NOMO-1 treated with DMSO at 0.1 percent for 48 hours (cell line): Measurements from ENCODE around the gene TMEM184A.

Experiments
- DNase-seq: peaks from one replicate; lab custom pipeline; 2025; ENCODE audit not compliant: unreplicated experiment; lab: John Stamatoyannopoulos, UW

TMEM184A gene

DNA sequence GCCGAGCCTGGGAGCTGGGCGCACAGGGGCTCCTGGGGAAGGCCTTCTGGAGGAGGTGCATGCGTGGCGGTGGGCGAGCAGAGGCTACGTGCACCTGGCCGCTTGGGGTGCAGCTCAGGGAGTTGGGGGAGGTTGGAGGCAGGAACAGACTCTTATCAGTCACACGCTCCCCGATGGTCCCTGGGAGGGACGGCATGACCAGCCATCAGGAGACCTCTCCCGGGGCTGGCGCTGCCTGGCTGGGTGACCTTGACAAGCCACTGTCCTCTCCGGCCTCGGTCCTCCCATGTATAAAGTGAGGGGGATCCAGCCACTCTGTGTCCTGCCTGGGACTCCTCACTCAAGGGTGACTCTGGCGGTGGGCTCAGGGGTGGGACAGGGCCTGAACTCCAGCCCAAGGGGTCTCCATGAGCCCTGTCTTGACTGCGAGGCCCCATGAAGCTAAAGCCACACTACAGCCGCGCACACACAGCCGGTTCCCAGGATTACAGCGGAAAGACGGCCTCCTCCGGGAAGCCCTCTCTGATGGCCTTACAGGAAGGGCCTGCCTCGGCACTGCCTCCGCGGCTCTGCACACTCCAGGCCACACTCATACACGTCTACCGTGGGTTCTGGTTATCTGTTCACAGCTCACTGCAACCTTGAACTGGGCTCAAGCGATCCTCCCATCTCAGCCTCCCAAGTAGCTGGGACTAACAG lies 2.3 kb downstream of the TMEM184A start:
- no peak for DNase-seq

DNA sequence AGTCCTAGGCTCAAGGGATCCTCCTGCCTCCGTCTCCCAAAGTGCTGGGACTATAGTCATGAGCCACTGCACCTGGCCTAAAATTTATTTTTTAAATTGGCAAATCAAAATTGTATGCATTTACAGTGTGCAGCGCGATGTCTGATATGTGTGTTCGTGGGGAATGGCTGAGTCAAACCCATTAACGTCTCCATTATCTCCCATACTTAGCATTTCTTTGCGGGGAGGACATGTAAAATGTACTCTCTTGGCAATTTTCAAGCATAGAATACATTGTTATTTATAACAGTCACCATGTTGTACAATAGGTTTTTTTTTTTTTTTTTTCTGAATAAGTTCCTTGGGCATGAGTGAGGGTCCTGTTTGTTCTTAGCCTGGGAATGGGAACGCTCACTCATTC lies 3.8 kb downstream of the TMEM184A start:
- DNase-seq = no peak

- no peak for DNase-seq
These were observed 5.2 kb downstream of the TMEM184A start for GRCh38 chr7:1550846-1551155.

GRCh38 chr7:1550005-1550845 lies 5.8 kb downstream of the TMEM184A start:
- DNase-seq = no peak

GRCh38 chr7:1549357-1550004 lies 6.5 kb downstream of the TMEM184A start:
- DNase-seq = no peak

GRCh38 chr7:1548944-1549343 lies 7.1 kb downstream of the TMEM184A start:
- DNase-seq = no peak

- DNase-seq = peak; percentile 58
These were observed 7.6 kb downstream of the TMEM184A start for GRCh38 chr7:1548438-1548831.

DNA sequence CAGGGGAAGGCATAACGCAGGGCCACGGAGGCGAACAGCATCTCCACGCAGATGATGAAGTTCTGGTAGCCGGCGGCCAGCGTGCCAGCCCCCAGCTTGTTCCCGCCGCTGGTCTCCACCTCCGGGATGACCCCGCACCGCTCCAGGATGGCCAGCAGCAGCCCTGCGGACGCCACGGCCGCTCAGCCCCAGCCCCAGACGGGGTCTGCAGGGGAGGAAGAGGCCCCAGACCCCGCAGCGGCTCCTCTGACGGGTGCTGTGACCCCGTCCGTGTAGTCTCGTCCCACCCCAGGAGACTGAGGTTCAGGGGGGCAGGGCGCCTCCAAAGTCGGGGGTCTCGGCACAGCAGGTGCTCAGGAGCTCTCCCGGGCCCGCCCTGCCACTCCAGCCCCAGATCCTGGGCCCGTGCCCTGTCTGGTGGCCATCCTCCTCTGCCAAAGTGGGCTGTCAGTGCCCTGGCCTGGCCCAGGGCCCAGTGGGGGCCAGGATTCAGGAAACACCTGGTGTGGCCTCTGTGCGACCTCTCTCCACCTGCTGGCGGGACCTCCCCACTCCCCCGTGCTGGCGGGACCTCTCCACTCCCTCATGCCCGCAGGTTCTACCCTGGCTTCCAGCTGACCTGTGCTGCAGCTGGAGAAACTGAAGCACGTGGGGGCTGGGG lies 8.1 kb downstream of the TMEM184A start:
- no peak for DNase-seq

DNA sequence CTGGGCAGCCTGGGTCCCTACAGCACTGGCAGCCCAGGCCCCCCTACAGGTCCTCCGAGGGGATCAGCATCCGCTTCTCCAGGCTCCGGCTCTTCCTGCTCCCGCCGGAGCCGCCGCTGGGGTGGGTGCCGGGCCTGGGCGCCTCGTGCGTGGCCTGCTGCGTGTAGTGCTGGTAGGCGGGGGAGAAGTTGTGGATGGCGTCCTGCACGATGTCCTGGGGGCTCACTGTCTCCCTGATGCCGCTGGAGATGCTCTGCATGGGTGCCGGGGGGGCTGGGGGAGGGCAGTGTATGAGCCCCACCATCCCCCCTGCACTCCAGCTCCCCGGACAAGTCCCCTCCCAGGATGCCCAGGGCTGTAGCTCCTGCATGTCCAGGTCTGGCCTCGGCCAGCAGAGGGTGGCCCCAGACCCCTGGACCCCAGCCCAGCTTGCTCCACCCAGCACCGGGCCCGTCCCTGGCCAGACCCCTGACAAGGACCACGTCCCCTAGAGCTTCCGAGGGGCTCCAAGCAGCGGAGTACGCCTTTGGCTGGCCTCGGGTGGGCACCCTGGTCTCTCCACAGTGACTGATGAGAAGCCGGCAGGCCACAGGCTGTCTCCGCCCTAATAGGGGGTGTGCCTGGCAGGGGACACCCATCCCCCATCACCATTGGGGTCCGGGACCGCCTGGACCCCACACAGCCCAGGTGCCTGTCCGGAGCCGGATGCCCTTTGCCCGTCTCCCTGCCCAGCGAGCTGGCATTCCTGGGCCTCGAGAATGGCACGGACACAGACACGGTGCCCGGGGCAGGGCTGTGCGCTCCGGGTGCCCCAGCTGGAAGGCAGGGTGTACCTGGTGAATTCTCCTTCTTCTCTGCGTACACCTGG lies 8.9 kb downstream of the TMEM184A start:
- no peak for DNase-seq

DNA sequence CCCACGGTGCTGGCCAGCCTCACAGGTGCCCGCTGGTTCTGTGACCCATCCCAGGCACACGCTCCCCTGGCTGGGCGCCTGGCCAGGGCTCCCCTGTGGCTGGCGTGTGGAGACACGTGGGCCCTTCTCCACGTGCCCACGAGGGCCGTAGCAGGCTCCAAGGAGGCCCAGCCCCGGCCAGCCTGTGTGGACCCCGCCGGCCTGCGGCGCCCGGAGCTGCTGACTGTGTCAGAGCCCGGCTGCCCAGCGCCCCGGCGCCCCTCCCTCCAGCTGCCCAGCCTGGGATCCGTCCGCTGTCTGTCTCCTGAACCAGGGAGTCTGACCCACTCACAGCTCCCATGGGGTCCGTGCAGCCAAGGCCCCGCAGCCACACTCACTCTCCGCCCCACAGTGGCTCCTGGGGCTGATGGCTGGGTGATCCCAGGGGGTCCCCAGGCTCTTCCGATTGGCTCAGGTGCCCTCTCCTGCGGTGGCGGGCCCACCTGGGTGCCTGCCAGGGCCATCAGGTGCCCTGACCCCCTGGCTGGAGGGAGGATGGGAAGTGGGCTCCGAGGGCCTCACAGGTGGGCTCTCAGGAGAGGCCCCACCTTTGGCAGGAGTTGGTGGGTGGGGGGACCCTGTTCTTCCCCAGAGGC lies 9.6 kb downstream of the TMEM184A start:
- no peak for DNase-seq

- no peak for DNase-seq
These were observed 10.4 kb downstream of the TMEM184A start for GRCh38 chr7:1545417-1546246.

- no peak for DNase-seq
These were observed 11.0 kb downstream of the TMEM184A start for GRCh38 chr7:1544896-1545416.

DNA sequence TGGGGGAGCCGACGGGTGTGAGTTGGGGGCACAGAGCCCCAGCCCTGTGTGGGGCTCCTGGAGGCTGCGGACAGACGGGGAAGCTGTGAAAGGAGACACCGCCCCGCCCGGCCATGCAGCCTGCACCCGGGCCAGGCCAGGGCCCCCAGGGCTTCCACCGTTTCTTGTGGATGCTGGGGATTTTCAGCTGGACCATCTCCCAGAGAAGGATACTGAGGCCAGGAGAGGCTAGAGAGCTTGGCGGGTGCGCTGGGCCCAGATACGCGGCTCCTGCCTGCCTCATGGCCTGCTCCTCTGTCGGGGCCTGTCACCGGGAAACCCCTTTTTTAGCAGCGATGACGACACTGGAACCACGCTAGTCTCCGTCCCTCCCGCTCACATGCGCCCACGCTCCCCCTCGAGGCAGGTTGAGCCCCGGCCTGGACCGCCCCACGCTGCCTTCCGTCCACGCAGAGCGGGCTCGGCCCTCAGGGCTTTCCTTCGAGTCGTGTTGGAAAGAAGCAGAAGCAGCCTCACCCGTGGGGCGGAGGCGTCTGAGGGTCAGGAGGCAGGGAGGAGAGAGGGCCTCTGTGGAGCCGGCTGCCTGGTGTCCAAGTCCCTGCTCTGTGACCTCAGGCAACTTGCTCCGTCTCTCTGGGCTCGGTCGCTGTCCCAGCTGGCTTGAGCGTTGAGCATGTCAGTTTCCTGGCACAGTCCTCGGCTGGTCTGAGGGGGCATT lies 11.7 kb downstream of the TMEM184A start:
- DNase-seq = no peak

DNA sequence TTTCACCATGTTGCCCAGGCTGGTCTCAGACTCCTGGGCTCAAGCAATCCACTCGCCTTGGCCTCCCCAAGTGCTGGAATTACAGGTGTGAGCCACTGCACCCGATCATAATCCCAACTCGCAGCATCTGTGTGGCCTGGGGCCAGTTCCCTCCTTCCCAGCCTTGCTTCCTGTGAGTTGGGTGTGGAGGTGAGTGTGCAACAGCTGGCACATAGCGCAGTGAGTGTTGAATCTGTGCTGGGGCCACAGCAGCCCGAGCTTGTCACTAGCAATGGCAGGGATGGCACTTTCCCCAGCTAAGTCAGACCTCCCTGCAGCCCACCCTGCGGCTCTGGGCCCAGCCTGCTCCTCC lies 12.2 kb downstream of the TMEM184A start:
- no peak for DNase-seq

DNA sequence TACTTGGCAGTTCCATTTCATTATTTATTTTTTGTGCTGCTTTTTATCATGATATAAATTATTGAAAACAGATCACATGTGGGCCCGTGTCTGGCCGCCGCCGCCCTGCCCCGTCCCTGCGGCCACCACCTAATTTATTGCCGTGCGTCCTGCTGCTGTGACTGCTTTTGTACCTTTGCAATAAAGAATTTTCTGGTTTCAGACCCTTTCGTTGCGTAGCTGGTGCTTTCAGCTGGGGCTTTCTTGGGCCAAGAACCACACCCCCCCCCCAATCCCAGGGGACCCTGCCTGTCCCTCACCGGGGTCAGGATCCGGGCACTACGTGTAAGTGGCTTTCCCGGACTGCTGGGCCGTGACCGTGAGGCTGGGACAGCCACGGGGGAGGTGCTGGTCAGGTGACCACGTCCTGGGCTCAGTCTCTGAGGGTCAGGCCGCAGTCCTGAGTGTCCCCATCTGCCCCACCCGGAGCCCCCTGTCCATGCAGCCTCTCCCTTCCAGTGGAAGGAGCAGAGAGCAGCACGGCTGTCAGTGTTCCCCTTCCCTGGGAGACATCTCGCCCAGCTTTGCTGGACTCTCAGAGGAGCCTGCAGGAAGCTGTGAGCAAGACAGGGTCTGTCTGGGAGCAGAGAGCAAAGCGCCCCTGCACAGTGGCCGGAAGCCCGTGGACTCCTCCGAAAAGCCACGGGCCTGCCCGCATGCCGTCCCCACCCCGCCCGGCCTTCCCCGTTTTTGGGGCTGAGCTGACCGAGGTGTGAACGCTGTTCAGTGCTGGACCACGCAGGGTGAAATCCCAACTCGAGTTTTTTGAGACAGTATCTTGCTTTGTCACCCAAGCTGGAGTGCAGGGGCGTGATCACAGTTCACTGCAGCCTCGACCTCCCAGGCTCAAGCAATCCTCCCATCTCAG lies 12.9 kb downstream of the TMEM184A start:
- DNase-seq = no peak

GRCh38 chr7:1542329-1542728 lies 13.7 kb downstream of the TMEM184A start:
- DNase-seq = no peak

GRCh38 chr7:1541431-1542162 lies 14.4 kb downstream of the TMEM184A start:
- DNase-seq = no peak
